GM18868 (cell line): ENCODE data around the gene ZNF428.
A peak's percentile ranks its signal among the peaks of the same experiment; 100 is the strongest.
"Not testable (repeated sequence)": the region's sequence is repeated elsewhere in the genome, so short reads cannot be mapped to it uniquely, and the experiment has no call there.

Experiments
- ATAC-seq: cut with Tn5 transposase; IDR thresholded peaks from one replicate; pipeline ENCODE4 v1.9.1; 2021; ENCODE audit warnings: mild to moderate bottlenecking, moderate library complexity; ENCODE audit not compliant: unreplicated experiment

Gene ZNF428

DNA sequence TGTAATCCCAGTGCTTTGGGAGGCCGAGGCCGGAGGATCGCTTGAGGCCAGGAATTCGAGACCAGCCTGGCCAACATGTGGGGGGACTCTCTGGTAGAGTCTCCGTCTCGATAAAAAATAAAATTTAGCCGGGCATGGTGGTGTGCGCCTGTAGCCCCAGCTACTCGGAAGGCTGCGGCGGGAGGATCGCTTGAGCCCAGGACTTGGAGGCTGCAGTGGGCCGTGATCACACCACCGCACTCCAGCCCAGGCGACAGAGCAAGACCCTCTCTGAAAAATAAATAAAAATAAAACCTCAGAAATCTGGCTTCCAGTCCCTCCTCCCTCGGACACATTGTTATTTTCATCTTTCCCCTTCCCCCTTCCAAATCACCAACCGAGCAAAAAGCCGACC is 23.8 kb downstream of the ZNF428 start:
- peak; percentile 4 for ATAC-seq

DNA sequence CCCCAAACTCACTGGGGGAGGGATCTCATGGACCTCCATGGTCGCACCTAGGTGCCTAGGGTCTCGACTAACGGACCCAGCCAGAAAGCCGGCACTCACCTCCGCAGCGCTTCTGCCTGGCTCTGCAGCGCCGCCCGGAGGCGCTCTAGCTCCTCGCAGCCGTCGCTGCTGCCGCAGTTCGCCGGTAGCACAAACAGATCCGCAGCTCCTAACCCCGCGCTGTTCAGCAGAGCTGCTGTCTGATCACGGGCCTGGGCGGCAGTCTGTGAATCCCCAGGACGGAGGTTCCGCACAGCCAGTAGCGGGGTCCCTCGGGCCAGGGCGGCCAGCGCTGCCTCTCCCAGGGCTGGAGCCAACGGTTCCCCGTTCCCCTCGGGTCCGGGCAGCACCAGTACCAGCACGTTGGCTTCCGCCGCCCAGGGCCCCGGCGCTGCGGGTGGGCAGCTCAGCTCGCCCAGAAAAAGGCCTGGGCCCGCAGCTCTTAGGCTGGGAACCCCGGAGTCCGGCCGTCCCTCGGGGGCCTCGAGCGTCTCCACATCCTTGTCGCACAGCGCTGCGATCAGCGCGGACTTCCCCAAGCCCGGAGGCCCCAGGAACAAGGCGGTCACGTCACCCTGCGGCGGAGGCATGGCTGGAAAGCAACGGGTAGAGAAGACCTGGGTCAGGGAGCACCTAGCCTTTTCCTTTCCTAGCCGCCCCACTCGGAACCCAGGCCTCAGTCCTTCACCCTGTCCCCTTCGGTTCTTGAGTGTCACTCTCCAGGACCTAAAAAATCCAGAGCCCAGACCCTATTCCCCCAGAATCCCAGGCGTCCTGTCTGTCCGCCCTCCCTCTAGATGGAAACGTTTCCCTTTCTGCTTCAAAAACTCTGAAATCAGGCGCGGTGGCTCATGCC is 24.5 kb downstream of the ZNF428 start:
- ATAC-seq, result peak; percentile 37

DNA sequence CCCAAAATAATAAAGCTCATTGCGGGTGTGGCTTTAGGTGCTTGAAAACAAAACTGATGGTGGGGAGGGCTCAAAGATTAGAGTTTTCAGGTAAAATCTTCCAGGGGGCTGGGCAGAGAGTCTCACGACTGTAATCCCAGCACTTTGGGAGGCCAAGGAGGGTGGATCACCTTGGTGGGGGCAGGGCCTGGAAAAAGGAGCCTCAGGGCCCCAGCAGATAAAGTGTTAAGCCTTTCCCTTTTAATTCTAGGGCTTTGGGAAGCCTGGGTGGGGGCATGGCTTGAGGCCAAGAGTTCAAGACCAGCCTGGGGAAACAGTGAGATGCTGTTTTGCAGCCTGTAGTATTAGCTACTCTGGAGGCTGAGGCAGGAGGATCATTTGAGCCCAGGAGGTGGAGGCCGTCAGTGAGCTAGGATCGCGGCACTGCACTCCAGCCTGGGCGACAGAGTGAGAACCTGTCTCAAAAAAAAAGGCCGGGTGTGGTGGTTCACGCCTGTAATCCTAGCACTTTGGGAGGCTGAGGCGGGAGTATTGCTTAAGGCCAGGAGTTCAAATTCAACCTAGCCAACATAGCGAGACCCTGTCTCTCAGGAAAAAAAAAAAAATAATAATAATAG is 25.2 kb downstream of the ZNF428 start:
- ATAC-seq, result no peak

DNA sequence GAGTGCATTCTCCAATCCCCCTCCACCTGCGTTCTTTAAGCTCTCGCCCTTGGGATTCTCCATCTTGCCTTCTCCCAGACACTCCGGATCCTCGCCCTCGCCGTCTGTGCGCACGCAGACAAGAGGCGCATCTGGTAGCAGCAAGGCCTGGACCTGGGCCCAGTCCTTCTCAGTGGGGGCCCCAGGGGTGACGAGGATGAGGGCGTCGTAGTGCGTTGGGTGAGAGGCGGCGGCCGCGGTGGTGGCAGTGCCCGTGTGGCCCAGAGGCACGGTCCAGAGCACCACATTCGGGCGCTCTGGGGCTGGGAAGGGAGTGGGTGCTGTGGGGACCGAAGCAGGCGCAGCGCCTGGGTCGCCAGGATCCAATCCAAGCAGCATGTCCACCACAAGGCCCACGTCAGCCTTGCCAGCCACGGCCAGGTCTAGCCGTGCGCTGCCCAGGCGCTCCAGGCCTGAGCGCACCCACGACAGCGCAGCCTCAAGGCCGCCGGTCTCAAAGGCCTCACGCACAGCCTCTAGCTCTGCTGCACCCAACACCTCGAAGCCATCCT is 26.6 kb downstream of the ZNF428 start:
- ATAC-seq, result no peak

DNA sequence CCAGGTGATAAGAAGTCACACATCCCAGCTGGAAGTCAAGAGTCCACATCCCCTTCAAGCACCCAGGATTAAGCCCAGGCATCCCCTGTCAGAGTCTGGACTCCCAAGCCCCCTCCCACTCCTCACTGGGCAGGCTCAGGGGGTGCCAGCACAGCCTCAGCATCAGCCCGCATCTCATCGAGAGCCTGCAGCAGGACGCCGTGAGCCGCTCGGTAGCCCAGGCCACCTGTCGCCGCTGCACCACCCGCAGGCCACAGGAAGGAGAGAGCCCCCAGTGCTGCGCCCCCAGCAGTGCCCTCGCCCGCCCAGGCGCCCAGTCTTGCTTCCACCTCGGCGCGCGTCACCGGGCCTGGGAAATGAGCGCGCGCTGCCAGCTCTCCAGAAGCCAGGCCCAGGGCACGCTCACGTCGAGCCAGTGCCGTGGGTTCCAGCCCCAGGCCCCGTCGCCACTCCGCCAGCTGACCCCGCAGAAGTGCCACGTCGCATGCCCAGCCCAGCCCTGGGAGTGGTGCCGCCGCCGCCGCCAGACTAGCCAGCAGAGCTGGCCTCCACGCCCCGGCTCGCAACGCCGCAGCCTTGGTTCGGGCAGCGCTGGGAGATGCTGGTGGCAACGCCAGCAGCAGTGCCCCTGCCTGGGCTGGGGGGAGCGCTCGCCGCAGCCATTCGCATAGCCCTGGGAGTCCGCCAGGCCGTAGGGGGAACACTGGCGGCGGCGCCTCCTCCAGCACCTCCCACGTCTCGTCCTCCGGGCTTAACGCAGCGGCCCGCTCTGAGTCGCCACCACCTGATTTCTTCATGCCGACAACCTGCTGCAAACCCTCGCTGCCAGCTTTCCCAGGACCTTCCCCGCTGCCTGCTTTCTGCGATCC is 27.3 kb downstream of the ZNF428 start:
- ATAC-seq, result no peak

DNA sequence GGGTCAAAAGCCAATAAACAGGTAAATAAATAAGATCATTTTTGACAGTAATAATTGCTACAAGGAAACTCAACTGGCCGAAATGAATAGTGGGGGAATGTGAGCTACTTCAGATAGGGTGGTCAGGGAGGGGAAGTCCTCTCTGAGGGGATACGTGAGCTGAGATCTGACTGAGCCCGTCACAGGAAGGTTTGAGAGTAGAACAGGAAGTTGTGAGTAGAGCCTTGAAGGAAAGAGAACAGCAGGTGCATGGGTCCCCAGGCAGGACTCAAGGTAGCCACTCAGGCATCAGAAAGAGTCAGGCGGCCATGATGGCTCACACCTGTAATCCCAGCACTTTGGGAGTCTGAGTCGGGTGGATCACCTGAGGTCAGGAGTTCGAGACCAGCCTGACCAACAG is 29.8 kb downstream of the ZNF428 start:
- ATAC-seq, result no peak

DNA sequence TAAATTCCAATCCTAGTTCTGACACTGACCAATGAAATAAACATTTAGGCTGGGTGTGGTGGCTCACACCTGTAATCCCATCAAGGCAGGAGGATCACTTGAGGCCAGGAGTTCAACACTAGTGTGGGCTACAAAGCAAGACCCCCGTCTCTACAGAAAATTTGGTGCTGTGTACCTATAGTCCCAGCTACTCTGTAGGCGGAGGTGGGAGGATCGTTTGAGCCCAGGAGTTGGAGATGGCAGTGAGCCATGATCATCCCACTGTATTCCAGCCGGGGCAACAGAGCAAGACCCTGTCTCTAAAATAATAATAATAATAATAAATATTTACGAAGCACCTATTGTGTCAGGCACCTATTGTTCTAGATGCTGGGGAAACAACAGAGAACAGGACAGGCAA is 30.2 kb downstream of the ZNF428 start:
- no peak for ATAC-seq

DNA sequence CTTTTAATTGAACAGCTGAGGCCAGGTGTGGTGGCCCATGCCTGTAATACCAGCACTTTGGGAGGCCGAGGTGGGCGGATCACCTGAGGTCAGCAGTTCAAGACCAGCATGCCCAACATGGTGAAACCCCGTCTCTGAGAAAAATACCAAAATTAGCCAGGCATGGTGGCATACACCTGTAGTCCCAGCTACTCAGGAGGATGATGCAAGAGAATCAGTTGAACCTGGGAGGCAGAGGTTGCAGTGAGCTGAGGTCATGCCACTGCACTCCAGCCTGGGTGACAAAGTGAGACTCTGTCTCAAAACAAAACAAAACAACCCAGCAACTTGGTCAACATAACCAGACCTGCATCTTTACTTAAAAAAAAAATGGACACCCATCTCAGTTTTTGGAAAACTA is 32.4 kb downstream of the ZNF428 start:
- not testable (repeated sequence) for ATAC-seq

DNA sequence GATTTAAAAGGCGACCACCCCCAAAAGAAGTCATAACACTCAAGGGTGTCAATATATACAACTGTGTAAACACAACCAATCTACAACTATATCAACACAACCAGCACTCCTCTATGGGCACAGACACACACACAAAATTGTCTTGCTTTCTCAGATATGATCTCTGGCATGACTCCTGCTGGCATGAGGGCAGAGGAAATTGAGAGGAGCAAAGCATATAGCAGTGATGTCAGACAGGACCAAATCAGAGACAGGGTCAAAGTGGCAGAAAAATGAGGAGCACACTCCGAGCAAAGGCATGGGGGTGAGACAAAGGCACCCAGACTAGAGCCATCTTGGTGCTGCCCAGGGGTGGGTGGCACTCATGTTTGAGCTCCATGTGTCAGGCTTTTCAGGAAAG is 33.1 kb downstream of the ZNF428 start:
- ATAC-seq, result no peak

DNA sequence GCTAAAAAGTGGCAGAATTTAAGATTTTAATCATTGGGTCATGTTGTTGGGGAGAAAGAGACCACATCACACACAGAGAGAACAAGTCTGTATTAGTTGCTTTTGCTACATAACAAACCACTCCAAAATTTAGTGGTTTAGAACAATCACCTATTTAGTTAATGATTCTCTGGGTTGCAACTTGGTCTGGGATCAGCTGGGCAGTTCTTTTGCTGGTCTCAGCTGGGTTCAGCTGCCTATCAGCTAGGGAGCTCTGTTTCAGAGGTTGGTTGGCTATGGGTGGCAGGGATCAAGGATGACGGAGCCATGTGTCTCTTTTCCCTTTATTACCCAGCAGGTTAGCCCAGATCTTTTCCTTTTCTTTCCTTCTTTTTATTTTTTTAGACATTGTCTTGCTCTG is 34.9 kb downstream of the ZNF428 start:
- ATAC-seq, result no peak

DNA sequence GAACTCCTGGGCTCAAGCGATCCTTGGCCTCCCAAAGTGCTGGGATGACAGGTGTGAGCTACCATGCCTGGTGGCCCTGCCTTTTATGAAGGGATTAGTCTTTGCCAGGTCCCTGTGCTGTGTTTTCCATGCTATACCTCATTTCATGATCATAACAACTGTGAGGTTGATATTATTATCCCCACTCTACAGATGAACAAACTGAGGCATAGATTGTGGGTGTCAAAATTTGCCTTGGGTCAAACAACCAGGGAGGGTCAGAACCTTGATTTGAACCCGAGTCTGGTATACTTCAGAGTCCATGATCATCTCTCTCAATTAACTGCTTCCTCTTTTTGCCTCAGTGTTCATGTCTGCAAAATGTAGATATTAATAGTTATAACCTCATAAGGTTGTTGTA is 36.9 kb downstream of the ZNF428 start:
- ATAC-seq, result no peak

DNA sequence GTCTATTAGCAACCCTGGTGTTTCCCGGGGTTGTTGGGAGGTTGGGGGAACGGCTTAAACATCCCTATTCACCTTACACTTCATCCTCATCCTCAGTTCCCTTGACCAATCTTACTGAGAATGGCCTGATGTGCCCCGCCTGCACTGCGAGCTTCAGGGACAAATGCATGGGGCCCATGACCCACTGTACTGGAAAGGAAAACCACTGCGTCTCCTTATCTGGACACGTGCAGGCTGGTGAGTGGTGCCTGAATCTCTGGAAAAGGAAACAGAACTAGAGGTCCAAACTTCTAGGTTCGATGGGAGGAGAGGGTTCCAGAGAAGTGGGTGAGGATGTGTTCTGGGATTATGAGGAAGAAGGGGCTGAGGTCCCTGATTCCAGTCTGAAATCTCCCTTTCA is 38.0 kb downstream of the ZNF428 start:
- no peak for ATAC-seq

DNA sequence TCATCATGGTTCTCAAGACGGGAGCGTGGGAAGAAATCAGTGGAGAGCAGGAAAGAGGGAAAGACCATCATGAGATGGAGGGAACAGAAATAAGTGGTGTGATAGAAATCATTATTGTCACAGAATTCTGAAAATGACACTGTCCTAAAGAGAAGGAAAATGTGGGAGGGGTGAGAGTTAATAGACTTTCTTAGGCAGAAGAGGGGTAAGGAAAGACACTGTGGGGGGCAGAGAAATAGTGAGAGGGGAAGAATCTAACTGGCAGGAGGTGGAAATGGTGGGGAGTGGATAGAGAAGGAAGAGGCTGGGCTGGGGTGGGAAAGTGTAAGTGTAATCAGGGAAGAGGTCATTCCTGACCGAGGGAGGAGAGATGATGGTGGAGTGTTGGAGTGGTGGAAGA is 40.6 kb downstream of the ZNF428 start:
- ATAC-seq, result no peak

DNA sequence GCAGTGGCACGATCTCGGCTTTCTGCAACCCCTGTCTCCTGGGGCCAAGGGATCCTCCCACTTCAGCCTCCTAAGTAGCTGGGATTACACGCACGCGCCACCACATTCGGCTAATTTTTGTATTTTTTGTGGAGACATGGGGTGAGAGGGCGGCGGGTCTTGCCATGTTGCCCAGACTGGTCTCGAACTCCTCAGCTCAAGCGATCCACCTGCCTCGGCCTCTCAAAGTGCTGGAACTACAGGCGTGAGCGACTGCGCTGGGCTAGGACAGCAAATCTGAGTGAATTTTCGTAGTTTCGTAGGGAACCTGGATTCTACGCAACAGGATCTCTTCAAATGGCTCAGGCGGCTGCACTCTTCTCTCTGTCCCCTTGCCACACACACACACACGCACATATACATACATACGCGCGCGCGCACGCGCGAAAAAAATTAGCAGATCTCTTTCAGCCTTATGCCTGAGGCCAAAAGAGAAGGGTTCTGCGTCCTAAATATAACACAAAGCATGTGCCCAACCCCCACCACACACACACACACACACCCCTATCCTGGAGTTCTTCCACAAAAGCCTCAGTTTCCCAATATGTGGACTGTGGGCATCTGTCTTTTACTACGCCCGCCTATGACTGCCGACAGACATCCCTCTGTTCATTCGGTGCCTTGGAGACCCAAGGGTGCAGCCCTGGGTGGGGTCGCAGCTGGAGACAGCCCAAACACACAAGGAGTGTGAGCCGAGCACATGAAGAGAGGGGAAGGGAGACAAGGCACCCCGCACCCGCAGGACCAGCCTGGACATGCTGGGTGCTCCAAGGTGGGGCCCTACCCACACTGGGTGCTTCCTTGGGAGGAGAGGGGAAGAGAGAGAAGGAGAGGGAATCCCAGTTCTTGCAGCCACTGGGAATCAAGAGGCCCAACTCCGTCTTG is 43.2 kb downstream of the ZNF428 start:
- ATAC-seq, result no peak

DNA sequence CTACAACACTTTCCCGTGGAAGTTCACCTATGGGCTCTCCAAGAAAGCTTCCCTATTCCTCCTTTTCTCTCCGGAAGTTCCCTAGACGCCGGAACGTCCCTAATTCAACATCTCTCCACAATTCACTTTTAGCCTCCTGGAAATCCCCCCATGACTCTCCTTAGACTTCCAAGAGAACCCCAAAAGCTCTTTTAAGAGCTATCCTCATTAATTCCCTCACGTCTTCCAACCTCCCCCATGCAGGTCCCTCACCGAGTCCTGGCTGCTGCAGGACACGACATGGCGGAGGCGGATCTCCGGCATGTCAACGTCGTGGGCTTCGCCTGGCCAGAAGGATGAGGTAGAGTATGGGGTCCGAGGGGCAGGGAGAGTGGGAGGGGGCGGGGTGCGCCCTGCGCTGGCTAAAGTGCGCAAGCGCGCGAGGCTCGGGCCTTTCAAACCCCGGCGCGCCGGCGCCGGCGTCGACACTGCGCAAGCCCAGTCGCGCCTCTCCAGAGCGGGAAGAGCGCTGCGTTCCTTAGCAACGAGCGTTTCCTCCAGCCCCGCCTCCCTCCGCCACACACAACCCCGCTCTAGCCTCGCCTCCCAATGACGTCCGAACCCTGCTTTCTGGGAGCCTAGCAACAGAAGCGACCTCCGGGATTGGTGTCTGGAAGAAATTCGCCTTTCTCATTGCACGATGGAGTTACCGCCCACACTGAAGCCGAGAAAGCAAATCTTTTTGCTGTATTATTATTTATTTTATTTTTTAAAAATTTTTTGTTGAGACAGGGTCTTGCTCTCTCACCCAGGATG is 44.1 kb downstream of the ZNF428 start, which contains the start of the genes PINLYP and XRCC1:
Gene PINLYP, plus strand, starts transcription at position 646 of the 795 bp plus-strand sequence. CDS start 1,391 bp downstream, outside the sequence.
Gene XRCC1, minus strand, starts transcription at position 372 of the 795 bp plus-strand sequence. Its CDS starts 69 bp downstream, at position 303.
- ATAC-seq, result peak; percentile 95

DNA sequence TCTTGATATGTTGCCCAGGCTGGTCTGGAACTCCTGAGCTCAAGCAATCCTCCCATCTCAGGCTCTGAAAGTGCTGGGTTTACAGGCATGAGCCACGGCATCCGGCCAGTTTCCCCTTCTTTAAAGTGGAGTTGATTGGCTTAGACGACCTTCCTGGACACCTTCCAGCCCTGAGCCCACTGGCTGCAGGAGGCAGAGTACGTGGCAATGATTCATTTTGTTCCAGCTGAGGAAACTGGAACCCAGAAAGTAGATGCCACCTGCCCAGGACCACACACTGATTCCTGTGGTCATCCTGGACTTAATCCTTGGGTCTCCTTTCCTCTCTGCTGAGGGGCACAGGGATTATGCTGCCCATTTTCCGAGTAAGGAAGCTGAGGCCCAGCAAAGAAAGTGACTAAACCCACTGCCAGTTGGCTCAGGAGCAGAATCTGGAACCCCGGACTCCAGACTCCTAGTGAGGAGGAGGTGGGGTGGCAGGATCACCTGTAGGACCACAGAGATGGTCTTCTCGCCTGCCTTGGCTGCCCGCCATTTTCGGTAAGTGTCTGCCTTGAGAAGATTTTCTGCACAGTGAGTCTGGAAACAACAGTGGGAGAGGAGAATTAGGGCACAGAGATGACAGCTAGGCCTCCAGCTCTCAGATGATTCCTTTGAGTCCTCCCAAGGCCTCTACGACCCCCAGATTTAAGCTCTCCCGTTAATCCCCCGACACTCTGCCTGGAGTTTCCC is 44.8 kb downstream of the ZNF428 start:
- no peak for ATAC-seq

DNA sequence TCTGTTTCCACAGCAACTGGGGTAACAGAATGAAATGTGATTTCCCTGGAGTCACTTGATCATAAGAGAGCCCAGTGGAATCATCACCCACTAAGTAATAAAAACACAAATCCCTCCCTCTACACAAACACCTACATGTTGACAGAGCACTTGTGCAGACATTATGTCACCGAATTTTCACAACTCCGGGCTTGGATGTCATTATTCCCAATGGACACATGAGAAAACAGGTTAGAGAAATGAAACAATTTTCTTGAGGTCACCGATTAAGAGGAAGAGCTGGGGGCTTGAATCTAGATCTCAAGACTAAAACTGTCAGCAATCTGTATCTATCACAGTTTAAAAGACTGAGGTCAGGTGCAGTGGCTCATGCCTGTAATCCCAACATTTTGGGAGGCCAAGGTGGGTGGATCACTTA is 47.2 kb downstream of the ZNF428 start:
- no peak for ATAC-seq

DNA sequence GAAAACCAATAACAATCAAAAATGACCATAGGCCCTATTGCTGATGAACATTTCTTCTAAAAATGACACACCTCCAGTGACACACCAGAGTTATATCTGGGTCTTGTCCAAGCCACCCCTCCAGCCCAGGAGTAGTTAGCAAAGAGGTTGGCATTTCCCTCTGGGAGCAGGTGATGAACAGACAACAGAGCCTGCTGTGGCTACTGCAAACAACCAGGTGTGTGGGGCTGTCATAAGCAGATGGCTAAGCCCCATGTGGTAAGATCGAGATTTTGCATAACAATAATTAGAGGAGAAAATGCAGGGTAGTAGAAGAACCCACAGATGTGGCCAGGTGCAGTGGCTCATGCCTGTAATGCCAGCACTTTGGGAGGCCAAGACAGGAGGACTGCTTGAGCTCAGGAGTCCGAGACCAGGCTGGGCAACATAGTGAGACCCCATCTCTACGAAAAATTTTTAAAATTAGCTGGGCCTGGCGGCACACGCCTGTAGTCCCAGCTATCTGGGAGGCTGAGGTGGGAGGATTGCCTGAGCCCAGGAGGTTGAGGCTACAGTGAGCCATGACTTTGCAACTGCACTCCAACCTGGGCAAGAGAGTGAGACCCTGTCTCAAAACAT is 49.1 kb downstream of the ZNF428 start:
- ATAC-seq, result no peak
